Hepatocyte (in vitro differentiated cells): ENCODE measurements around the gene NDUFB8. TPM values are rescaled to one million over a fixed set of nuclear protein-coding genes. Genes with fewer than 3 reads are reported as not detected.

Source experiments
- DNase-seq: peaks from one replicate; pipeline ENCODE4 v3.0.0-alpha.2; 2016; ENCODE audit warnings: low spot score
- H2AFZ ChIP-seq: fragments of 200-600 bp; sonication (generic); 2 replicates; pipeline ENCODE4 v1.6.0; 2016; ENCODE audit warnings: antibody characterized with exemption, mild to moderate bottlenecking
- H3K27ac ChIP-seq: fragments of 200-600 bp; sonication (generic); 2 replicates; pipeline ENCODE4 v1.5.1; 2016; ENCODE audit warnings: mild to moderate bottlenecking
- H3K27me3 ChIP-seq: fragments of 200-600 bp; sonication (generic); 2 replicates; pipeline ENCODE4 v1.6.1; 2016
- H3K36me3 ChIP-seq: fragments of 200-600 bp; sonication (generic); replicated peaks from 2 replicates; pipeline ENCODE4 v1.5.1; 2016; ENCODE audit warnings: low read depth; ENCODE audit not compliant: insufficient read depth
- H3K4me1 ChIP-seq: fragments of 200-600 bp; sonication (generic); 2 replicates; pipeline ENCODE4 v1.5.1; 2016; ENCODE audit warnings: mild to moderate bottlenecking, moderate library complexity; ENCODE audit not compliant: insufficient read depth
- H3K4me2 ChIP-seq: fragments of 200-600 bp; sonication (generic); 2 replicates; pipeline ENCODE4 v1.6.0; 2016
- H3K4me3 ChIP-seq: fragments of 200-600 bp; sonication (generic); 2 replicates; pipeline ENCODE4 v1.5.1; 2016; ENCODE audit warnings: mild to moderate bottlenecking
- H3K79me2 ChIP-seq: fragments of 200-600 bp; sonication (generic); 2 replicates; pipeline ENCODE4 v1.6.0; 2017; ENCODE audit warnings: mild to moderate bottlenecking
- H3K9me2 ChIP-seq: fragments of 200-600 bp; sonication (generic); replicated peaks from 2 replicates; pipeline ENCODE4 v1.6.0; 2017; ENCODE audit warnings: mild to moderate bottlenecking; ENCODE audit not compliant: insufficient read depth
- H3K9me3 ChIP-seq: fragments of 200-600 bp; sonication (generic); 2 replicates; pipeline ENCODE4 v1.5.1; 2016; ENCODE audit warnings: low read depth, mild to moderate bottlenecking
- H4K20me1 ChIP-seq: fragments of 200-600 bp; sonication (generic); 2 replicates; pipeline ENCODE4 v1.6.0; 2016; ENCODE audit warnings: mild to moderate bottlenecking; ENCODE audit not compliant: insufficient read depth, poor library complexity, severe bottlenecking
- CTCF ChIP-seq: fragments of 200-600 bp; sonication (generic); IDR thresholded peaks from 2 replicates; pipeline ENCODE4 v1.5.1; 2016; ENCODE audit warnings: antibody characterized with exemption, mild to moderate bottlenecking; ENCODE audit not compliant: poor library complexity
- EZH2 ChIP-seq: fragments of 200-600 bp; sonication (generic); IDR thresholded peaks from 2 replicates; pipeline ENCODE4 v1.6.1; 2016; ENCODE audit warnings: antibody characterized with exemption, mild to moderate bottlenecking, borderline replicate concordance
- EZH2phosphoT487 ChIP-seq: fragments of 200-600 bp; sonication (generic); IDR thresholded peaks from one replicate; pipeline ENCODE4 v1.6.1; 2018; ENCODE audit warnings: antibody characterized with exemption, mild to moderate bottlenecking, low read depth, moderate library complexity; ENCODE audit not compliant: unreplicated experiment, severe bottlenecking
- WGBS: methylation state at CpG from one replicate; pipeline ENCODE4 v1.1.6; 2016; ENCODE audit warnings: low lambda C conversion rate; ENCODE audit errors: missing lambda C conversion rate; 5-methylcytosine and 5-hydroxymethylcytosine counted together
- polyA plus RNA-seq: library from polyadenylated mRNA; unstranded; fragments of >200 nt; fragmentation: Nextera tagmentation; extraction: Ambion mirVana; gene quantifications from 2 replicates; pipeline ENCODE4 v1.2.1, GENCODE V29; 2016
- total RNA-seq: library from RNA; depleted of rRNA; stranded (reverse); fragments of >200 nt; gene quantifications from 2 replicates; pipeline ENCODE4 v1.2.3, GENCODE V29; 2014

Gene NDUFB8
- total and polyA plus RNA-seq, 2 experiments from 2014 or later = 124 to 355 TPM

- peaks cover 16% of the 10 kb centered on the region for H3K4me1 ChIP-seq
- no peak overlapping the region for H2AFZ ChIP-seq
- no peaks in the 10 kb centered on the region for H3K79me2 ChIP-seq
- WGBS = 87% methylated on average over 5 of the region's 5 CpGs
- no peaks in the 10 kb centered on the region for H3K9me2 ChIP-seq
- no peak overlapping the region for H3K4me2 ChIP-seq
- no peak overlapping the region for H3K27ac ChIP-seq
- no peaks in the 10 kb centered on the region for H3K27me3 ChIP-seq
- no peaks in the 10 kb centered on the region for H3K36me3 ChIP-seq
- H3K4me3 ChIP-seq = no peak overlapping the region
- no peaks in the 10 kb centered on the region for H4K20me1 ChIP-seq
- no peaks in the 10 kb centered on the region for H3K9me3 ChIP-seq
- TF ChIP-seq EZH2 = no peak
- TF ChIP-seq EZH2phosphoT487 = no peak
- TF ChIP-seq CTCF = no peak
- DNase-seq = no peak
These were observed 22.9 kb downstream of the NDUFB8 start for GRCh38 chr10:100506596-100507356.

DNA sequence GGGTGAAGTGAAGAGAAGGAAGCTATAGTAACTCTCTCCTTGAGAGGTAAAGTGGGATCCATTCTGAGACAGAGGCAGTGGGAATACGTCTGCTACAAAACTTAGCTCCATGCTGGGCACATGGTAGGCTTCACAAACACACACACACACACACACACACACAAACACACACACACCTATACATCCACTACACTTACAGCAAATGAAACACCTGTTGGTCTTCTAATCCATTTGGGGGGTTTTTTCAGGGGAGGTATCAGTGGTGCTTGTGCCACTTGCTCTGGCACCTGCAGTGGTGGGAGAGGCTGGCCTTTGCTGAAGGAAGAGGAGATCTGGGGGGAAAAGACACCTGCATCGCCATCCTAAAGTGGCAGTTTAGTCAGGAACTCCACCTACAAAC, 24.5 kb downstream of the NDUFB8 start:
- Histone ChIP-seq H3K27ac (no peak overlapping the region), H3K4me2 (no peak overlapping the region), H4K20me1 (no peaks in the 10 kb centered on the region), H3K36me3 (no peaks in the 10 kb centered on the region), H2AFZ (no peak overlapping the region), H3K27me3 (no peaks in the 10 kb centered on the region), H3K4me3 (no peak overlapping the region), H3K9me3 (no peaks in the 10 kb centered on the region), H3K4me1 (peaks cover 16% of the 10 kb centered on the region), H3K79me2 (no peaks in the 10 kb centered on the region), H3K9me2 (no peaks in the 10 kb centered on the region)
- TF ChIP-seq CTCF (no peak), EZH2phosphoT487 (no peak), EZH2 (no peak)
- DNase-seq = no peak
- WGBS = 100% methylated on average over 2 of the region's 2 CpGs

GRCh38 chr10:100504096-100504495, 25.6 kb downstream of the NDUFB8 start:
- WGBS = 30% methylated on average over 5 of the region's 5 CpGs
- H3K36me3 ChIP-seq = no peaks in the 10 kb centered on the region

More at GRCh38 chr10:100504096-100504495, 25.6 kb downstream of the NDUFB8 start:
- H3K27me3 ChIP-seq = no peaks in the 10 kb centered on the region
- H4K20me1 ChIP-seq = no peaks in the 10 kb centered on the region
- no peaks in the 10 kb centered on the region for H3K9me2 ChIP-seq
- H3K79me2 ChIP-seq = no peaks in the 10 kb centered on the region
- H3K9me3 ChIP-seq = no peaks in the 10 kb centered on the region
- no peak overlapping the region for H3K4me3 ChIP-seq
- peak overlapping the region; percentile 9 for H3K4me2 ChIP-seq
- H2AFZ ChIP-seq = no peak overlapping the region
- H3K27ac ChIP-seq = no peak overlapping the region
- no peak for DNase-seq
- peaks cover 16% of the 10 kb centered on the region for H3K4me1 ChIP-seq
- TF ChIP-seq CTCF (no peak), EZH2phosphoT487 (no peak), EZH2 (no peak)
